ENCODE measurements around the gene IFNGR2.
"Not testable (repeated sequence)": the region's sequence is repeated elsewhere in the genome, so short reads cannot be mapped to it uniquely, and the experiment has no call there.

IFNGR2 gene

GRCh38 chr21:33443194-33443593, 40.0 kb downstream of the IFNGR2 start:
- no peak for DNase-seq

- no peak for DNase-seq
Measured at GRCh38 chr21:33444499-33444898, 41.3 kb downstream of the IFNGR2 start.

GRCh38 chr21:33446620-33447019, 43.4 kb downstream of the IFNGR2 start:
- DNase-seq = not testable (repeated sequence)

GRCh38 chr21:33449616-33450015, 46.4 kb downstream of the IFNGR2 start:
- no peak for DNase-seq

GRCh38 chr21:33451634-33452071, 48.4 kb downstream of the IFNGR2 start:
- DNase-seq = no peak

GRCh38 chr21:33452362-33452761, 49.1 kb downstream of the IFNGR2 start:
- no peak for DNase-seq

GRCh38 chr21:33455686-33456446, 52.7 kb downstream of the IFNGR2 start:
- no peak for DNase-seq

- DNase-seq = no peak
Measured at GRCh38 chr21:33458861-33459260, 55.6 kb downstream of the IFNGR2 start.

- DNase-seq = no peak
Measured at GRCh38 chr21:33461538-33462250, 58.5 kb downstream of the IFNGR2 start.

GRCh38 chr21:33469183-33469582, 66.0 kb downstream of the IFNGR2 start:
- DNase-seq = not testable (repeated sequence)

- DNase-seq = no peak
Measured at GRCh38 chr21:33470701-33471100, 67.5 kb downstream of the IFNGR2 start.

- DNase-seq = no peak
Measured at GRCh38 chr21:33473344-33473743, 70.1 kb downstream of the IFNGR2 start.

- DNase-seq = no peak
Measured at GRCh38 chr21:33477066-33477465, 73.9 kb downstream of the IFNGR2 start.

- DNase-seq = no peak
Measured at GRCh38 chr21:33478182-33478581, 75.0 kb downstream of the IFNGR2 start.

- peak; percentile 41 for DNase-seq
Measured at GRCh38 chr21:33478935-33479678, 75.9 kb downstream of the IFNGR2 start.

- peak; percentile 95 for DNase-seq
Measured at GRCh38 chr21:33479679-33480480, 76.7 kb downstream of the IFNGR2 start, which contains the start of gene TMEM50B. Gene TMEM50B, minus strand, starts transcription at chr21:33479974. Its CDS starts 11,089 bp downstream, at chr21:33468885.

- no peak for DNase-seq
Measured at GRCh38 chr21:33480481-33481103, 77.4 kb downstream of the IFNGR2 start.

- DNase-seq = no peak
Measured at GRCh38 chr21:33481314-33481943, 78.2 kb downstream of the IFNGR2 start.

Measured in stimulated activated CD4-positive, alpha-beta T cell treated with anti-CD3 and anti-CD28 coated beads, Interleukin-4, amount 100 ng/mL, for 24 hours (primary cell).